Measurements from ENCODE around the gene PDE3A.

Gene PDE3A

GRCh38 chr12:20491290-20491689 lies 123.0 kb downstream of the PDE3A start:
- Histone ChIP-seq H3K9ac (ENCODE audit: low read length in 2 of 2) (no peak overlapping the region), H3K36me3 (ENCODE audit: control insufficient read depth in 2 of 2, insufficient read depth in 2 of 2, low read length in 2 of 2) (no peaks in the 10 kb centered on the region), H3K27ac (ENCODE audit: low read length) (no peak overlapping the region), H3K4me1 (ENCODE audit: control insufficient read depth, insufficient read depth, low read length) (no peaks in the 10 kb centered on the region), H3K4me3 (ENCODE audit: low read length in 2 of 2) (no peak overlapping the region), H3K27me3 (ENCODE audit: control insufficient read depth in 1 of 2, insufficient read depth in 2 of 2, low read length in 2 of 2) (no peaks in the 10 kb centered on the region), H3K9me3 (ENCODE audit: control insufficient read depth in 2 of 2, low read length in 2 of 2) (no peaks in the 10 kb centered on the region)

GRCh38 chr12:20492251-20492760 lies 124.0 kb downstream of the PDE3A start:
- no peaks in the 10 kb centered on the region for H3K36me3 ChIP-seq (ENCODE audit: control insufficient read depth in 2 of 2, insufficient read depth in 2 of 2, low read length in 2 of 2)
- H3K27me3 ChIP-seq (ENCODE audit: control insufficient read depth in 1 of 2, insufficient read depth in 2 of 2, low read length in 2 of 2), result no peaks in the 10 kb centered on the region
- no peak overlapping the region for H3K4me3 ChIP-seq (ENCODE audit: low read length in 2 of 2)
- no peaks in the 10 kb centered on the region for H3K4me1 ChIP-seq (ENCODE audit: control insufficient read depth, insufficient read depth, low read length)
- no peak overlapping the region for H3K27ac ChIP-seq (ENCODE audit: low read length)
- H3K9ac ChIP-seq (ENCODE audit: low read length in 2 of 2), result no peak overlapping the region
- no peaks in the 10 kb centered on the region for H3K9me3 ChIP-seq (ENCODE audit: control insufficient read depth in 2 of 2, low read length in 2 of 2)

- no peaks in the 10 kb centered on the region for H3K9me3 ChIP-seq (ENCODE audit: control insufficient read depth in 2 of 2, low read length in 2 of 2)
- no peaks in the 10 kb centered on the region for H3K4me1 ChIP-seq (ENCODE audit: control insufficient read depth, insufficient read depth, low read length)
- no peak overlapping the region for H3K9ac ChIP-seq (ENCODE audit: low read length in 2 of 2)
- no peak overlapping the region for H3K4me3 ChIP-seq (ENCODE audit: low read length in 2 of 2)
- no peak overlapping the region for H3K27ac ChIP-seq (ENCODE audit: low read length)
- no peaks in the 10 kb centered on the region for H3K27me3 ChIP-seq (ENCODE audit: control insufficient read depth in 1 of 2, insufficient read depth in 2 of 2, low read length in 2 of 2)
- no peaks in the 10 kb centered on the region for H3K36me3 ChIP-seq (ENCODE audit: control insufficient read depth in 2 of 2, insufficient read depth in 2 of 2, low read length in 2 of 2)
Measured at GRCh38 chr12:20493934-20494333, 125.6 kb downstream of the PDE3A start.

GRCh38 chr12:20494851-20495250 lies 126.5 kb downstream of the PDE3A start:
- Histone ChIP-seq H3K9ac (ENCODE audit: low read length in 2 of 2) (no peak overlapping the region), H3K27me3 (ENCODE audit: control insufficient read depth in 1 of 2, insufficient read depth in 2 of 2, low read length in 2 of 2) (no peaks in the 10 kb centered on the region), H3K36me3 (ENCODE audit: control insufficient read depth in 2 of 2, insufficient read depth in 2 of 2, low read length in 2 of 2) (no peaks in the 10 kb centered on the region), H3K4me3 (ENCODE audit: low read length in 2 of 2) (no peak overlapping the region), H3K4me1 (ENCODE audit: control insufficient read depth, insufficient read depth, low read length) (no peaks in the 10 kb centered on the region), H3K27ac (ENCODE audit: low read length) (no peak overlapping the region), H3K9me3 (ENCODE audit: control insufficient read depth in 2 of 2, low read length in 2 of 2) (no peaks in the 10 kb centered on the region)

GRCh38 chr12:20495997-20496396 lies 127.7 kb downstream of the PDE3A start:
- H3K9me3 ChIP-seq (ENCODE audit: control insufficient read depth in 2 of 2, low read length in 2 of 2), result no peaks in the 10 kb centered on the region
- H3K9ac ChIP-seq (ENCODE audit: low read length in 2 of 2), result no peak overlapping the region
- no peaks in the 10 kb centered on the region for H3K4me1 ChIP-seq (ENCODE audit: control insufficient read depth, insufficient read depth, low read length)
- H3K27ac ChIP-seq (ENCODE audit: low read length), result no peak overlapping the region
- no peaks in the 10 kb centered on the region for H3K27me3 ChIP-seq (ENCODE audit: control insufficient read depth in 1 of 2, insufficient read depth in 2 of 2, low read length in 2 of 2)
- no peak overlapping the region for H3K4me3 ChIP-seq (ENCODE audit: low read length in 2 of 2)
- H3K36me3 ChIP-seq (ENCODE audit: control insufficient read depth in 2 of 2, insufficient read depth in 2 of 2, low read length in 2 of 2), result no peaks in the 10 kb centered on the region

GRCh38 chr12:20497707-20498106 lies 129.4 kb downstream of the PDE3A start:
- H3K4me3 ChIP-seq (ENCODE audit: low read length in 2 of 2), result no peak overlapping the region
- no peaks in the 10 kb centered on the region for H3K9me3 ChIP-seq (ENCODE audit: control insufficient read depth in 2 of 2, low read length in 2 of 2)
- no peak overlapping the region for H3K9ac ChIP-seq (ENCODE audit: low read length in 2 of 2)
- no peaks in the 10 kb centered on the region for H3K36me3 ChIP-seq (ENCODE audit: control insufficient read depth in 2 of 2, insufficient read depth in 2 of 2, low read length in 2 of 2)
- H3K4me1 ChIP-seq (ENCODE audit: control insufficient read depth, insufficient read depth, low read length), result no peaks in the 10 kb centered on the region
- H3K27ac ChIP-seq (ENCODE audit: low read length), result no peak overlapping the region
- no peaks in the 10 kb centered on the region for H3K27me3 ChIP-seq (ENCODE audit: control insufficient read depth in 1 of 2, insufficient read depth in 2 of 2, low read length in 2 of 2)

- H3K9me3 ChIP-seq (ENCODE audit: control insufficient read depth in 2 of 2, low read length in 2 of 2), result no peaks in the 10 kb centered on the region
- no peaks in the 10 kb centered on the region for H3K27me3 ChIP-seq (ENCODE audit: control insufficient read depth in 1 of 2, insufficient read depth in 2 of 2, low read length in 2 of 2)
- no peak overlapping the region for H3K4me3 ChIP-seq (ENCODE audit: low read length in 2 of 2)
- H3K4me1 ChIP-seq (ENCODE audit: control insufficient read depth, insufficient read depth, low read length), result no peaks in the 10 kb centered on the region
- no peak overlapping the region for H3K9ac ChIP-seq (ENCODE audit: low read length in 2 of 2)
- no peaks in the 10 kb centered on the region for H3K36me3 ChIP-seq (ENCODE audit: control insufficient read depth in 2 of 2, insufficient read depth in 2 of 2, low read length in 2 of 2)
- H3K27ac ChIP-seq (ENCODE audit: low read length), result no peak overlapping the region
Measured at GRCh38 chr12:20501958-20502357, 133.6 kb downstream of the PDE3A start.

- H3K9ac ChIP-seq (ENCODE audit: low read length in 2 of 2), result no peak overlapping the region
- no peaks in the 10 kb centered on the region for H3K9me3 ChIP-seq (ENCODE audit: control insufficient read depth in 2 of 2, low read length in 2 of 2)
- no peak overlapping the region for H3K27ac ChIP-seq (ENCODE audit: low read length)
- H3K4me1 ChIP-seq (ENCODE audit: control insufficient read depth, insufficient read depth, low read length), result peaks cover 2% of the 10 kb centered on the region
- H3K4me3 ChIP-seq (ENCODE audit: low read length in 2 of 2), result no peak overlapping the region
- H3K36me3 ChIP-seq (ENCODE audit: control insufficient read depth in 2 of 2, insufficient read depth in 2 of 2, low read length in 2 of 2), result no peaks in the 10 kb centered on the region
- no peaks in the 10 kb centered on the region for H3K27me3 ChIP-seq (ENCODE audit: control insufficient read depth in 1 of 2, insufficient read depth in 2 of 2, low read length in 2 of 2)
Measured at GRCh38 chr12:20503858-20504257, 135.5 kb downstream of the PDE3A start.

GRCh38 chr12:20505056-20505455 lies 136.7 kb downstream of the PDE3A start:
- Histone ChIP-seq H3K4me3 (ENCODE audit: low read length in 2 of 2) (no peak overlapping the region), H3K27ac (ENCODE audit: low read length) (no peak overlapping the region), H3K4me1 (ENCODE audit: control insufficient read depth, insufficient read depth, low read length) (peaks cover 2% of the 10 kb centered on the region), H3K9ac (ENCODE audit: low read length in 2 of 2) (no peak overlapping the region), H3K27me3 (ENCODE audit: control insufficient read depth in 1 of 2, insufficient read depth in 2 of 2, low read length in 2 of 2) (no peaks in the 10 kb centered on the region), H3K9me3 (ENCODE audit: control insufficient read depth in 2 of 2, low read length in 2 of 2) (no peaks in the 10 kb centered on the region), H3K36me3 (ENCODE audit: control insufficient read depth in 2 of 2, insufficient read depth in 2 of 2, low read length in 2 of 2) (no peaks in the 10 kb centered on the region)

GRCh38 chr12:20507056-20507455 lies 138.7 kb downstream of the PDE3A start:
- no peaks in the 10 kb centered on the region for H3K36me3 ChIP-seq (ENCODE audit: control insufficient read depth in 2 of 2, insufficient read depth in 2 of 2, low read length in 2 of 2)
- H3K27me3 ChIP-seq (ENCODE audit: control insufficient read depth in 1 of 2, insufficient read depth in 2 of 2, low read length in 2 of 2), result no peaks in the 10 kb centered on the region
- no peaks in the 10 kb centered on the region for H3K9me3 ChIP-seq (ENCODE audit: control insufficient read depth in 2 of 2, low read length in 2 of 2)
- no peak overlapping the region for H3K27ac ChIP-seq (ENCODE audit: low read length)
- peaks cover 2% of the 10 kb centered on the region for H3K4me1 ChIP-seq (ENCODE audit: control insufficient read depth, insufficient read depth, low read length)
- no peak overlapping the region for H3K9ac ChIP-seq (ENCODE audit: low read length in 2 of 2)
- no peak overlapping the region for H3K4me3 ChIP-seq (ENCODE audit: low read length in 2 of 2)

- Histone ChIP-seq H3K4me1 (ENCODE audit: control insufficient read depth, insufficient read depth, low read length) (peaks cover 2% of the 10 kb centered on the region), H3K36me3 (ENCODE audit: control insufficient read depth in 2 of 2, insufficient read depth in 2 of 2, low read length in 2 of 2) (no peaks in the 10 kb centered on the region), H3K9me3 (ENCODE audit: control insufficient read depth in 2 of 2, low read length in 2 of 2) (no peaks in the 10 kb centered on the region), H3K27ac (ENCODE audit: low read length) (no peak overlapping the region), H3K4me3 (ENCODE audit: low read length in 2 of 2) (no peak overlapping the region), H3K27me3 (ENCODE audit: control insufficient read depth in 1 of 2, insufficient read depth in 2 of 2, low read length in 2 of 2) (no peaks in the 10 kb centered on the region), H3K9ac (ENCODE audit: low read length in 2 of 2) (no peak overlapping the region)
Measured at GRCh38 chr12:20507711-20508110, 139.4 kb downstream of the PDE3A start.

All from stomach smooth muscle (tissue), 2 donors.